ENCODE measurements around the gene EFNA2. TPM values are rescaled to one million over a fixed set of nuclear protein-coding genes. Genes with fewer than 3 reads are reported as not detected.

The EFNA2 gene
- total RNA-seq, 1 experiment from 2014 or later: 14.3 TPM

- H2BK20ac ChIP-seq (ENCODE audit: low read depth, low read length, poor library complexity, severe bottlenecking): no peak overlapping the region
- no peaks in the 10 kb centered on the region for H3K27me3 ChIP-seq (ENCODE audit: insufficient read depth, low read length)
- peaks cover under 1% of the 10 kb centered on the region; the same call in 1 of the 2 replicates for H3K27me3 Mint-ChIP-seq (ENCODE audit: low read depth)
- no peak overlapping the region for H3K27ac ChIP-seq (ENCODE audit: insufficient read length, low read depth, low read length)
- no peak overlapping the region for H3K4ac ChIP-seq (ENCODE audit: low read depth, low read length)
- H4K91ac ChIP-seq (ENCODE audit: insufficient read length, low read depth, low read length): no peak overlapping the region
- H2AFZ ChIP-seq (ENCODE audit: low read length): no peak overlapping the region
- H2AK5ac ChIP-seq (ENCODE audit: insufficient read length, low read length): no peak overlapping the region
- no peak overlapping the region for H3K18ac ChIP-seq (ENCODE audit: insufficient read length, low read depth, low read length)
- no peak overlapping the region for H2BK5ac ChIP-seq (ENCODE audit: insufficient read length, low read length)
- TF ChIP-seq CTCF (conservative IDR thresholded peaks at IDR 0.05): peak; percentile 5; the same call in 1 of the 3 replicates
- H4K8ac ChIP-seq (replicated peaks; ENCODE audit: insufficient read length, low read depth, low read length): no peak overlapping the region
- H3K9me3 ChIP-seq (ENCODE audit: control insufficient read depth, low read depth, low read length): no peaks in the 10 kb centered on the region
- no peaks in the 10 kb centered on the region for H4K20me1 ChIP-seq (ENCODE audit: control insufficient read depth, insufficient read depth, insufficient read length)
- DNase-seq: no peak
- peak overlapping the region; percentile 41 for H3K9ac ChIP-seq (ENCODE audit: extremely low read depth, insufficient read length, low read length)
- H3K23me2 ChIP-seq (ENCODE audit: insufficient read length, low read depth, low read length, poor library complexity, severe bottlenecking): peaks cover 23% of the 10 kb centered on the region
- H2BK15ac ChIP-seq (ENCODE audit: low read depth, low read length): 0 out of 2 replicates have a peak overlapping the region, but pooled peaks have one; percentile 9
- H3K56ac ChIP-seq (ENCODE audit: insufficient read length, low read depth, low read length): no peak overlapping the region
- peak overlapping the region; percentile 83 to 96 (median 96); a peak in 5 of 7 replicates for H3K27ac Mint-ChIP-seq
- H3K4me1 ChIP-seq (ENCODE audit: insufficient read depth, low read length): peaks cover 4% of the 10 kb centered on the region; the same call in 1 of the 2 replicates
- no peak overlapping the region for H4K5ac ChIP-seq (ENCODE audit: insufficient read length, low read depth, low read length)
- H2BK12ac ChIP-seq (ENCODE audit: insufficient read length, low read depth, low read length): no peak overlapping the region
- no peak overlapping the region for H2BK120ac ChIP-seq (ENCODE audit: low read depth, low read length, poor library complexity, severe bottlenecking)
- H3K14ac ChIP-seq (ENCODE audit: insufficient read depth, low read length): peak overlapping the region; percentile 84
- no peak overlapping the region for H3T11ph ChIP-seq (ENCODE audit: low read length)
- peak overlapping the region; percentile 84 for H3K4me2 ChIP-seq (ENCODE audit: insufficient read depth, insufficient read length, low read length)
- no peaks in the 10 kb centered on the region for H3K79me2 ChIP-seq (ENCODE audit: insufficient read depth, low read length)
- H3K36me3 Mint-ChIP-seq (ENCODE audit: insufficient read depth in 1 of 3, low read depth in 3 of 3): peaks cover 7 to 30% (median 15%) of the 10 kb centered on the region in 3 experiments
- peaks cover 59 to 62% of the 10 kb centered on the region in 2 experiments for H3K4me1 Mint-ChIP-seq
- H3K23ac ChIP-seq (ENCODE audit: insufficient read length, low read depth, low read length): no peak overlapping the region
- WGBS (ENCODE audit: extremely low coverage, insufficient read length, low lambda C conversion rate): no CpG with 5 or more reads among the region's 28 CpGs
- H3K4me3 Mint-ChIP-seq: peak overlapping the region; percentile 84 to 93
- H3K9me3 Mint-ChIP-seq: no peaks in the 10 kb centered on the region; a peak in 1 of 5 replicates
- no peaks in the 10 kb centered on the region for H3K79me1 ChIP-seq (ENCODE audit: insufficient read depth, low read depth, low read length, poor library complexity, severe bottlenecking)
Observed at GRCh38 chr19:1261798-1262622, 23.7 kb upstream of the EFNA2 start.
